ENCODE results near the gene THADA.
"Not testable (repeated sequence)": the region's sequence is repeated elsewhere in the genome, so short reads cannot be mapped to it uniquely, and the experiment has no call there.

THADA gene

GRCh38 chr2:43191947-43192516 lies 403.8 kb downstream of the THADA start:
- no peaks in the 10 kb centered on the region for H3K9me3 ChIP-seq
- H3K36me3 ChIP-seq = no peaks in the 10 kb centered on the region
- no peak overlapping the region for H3K4me3 ChIP-seq (ENCODE audit: low read depth in 1 of 2, low read length in 1 of 2)
- peak; percentile 67 for TF ChIP-seq CTCF (IDR thresholded peaks at IDR 0.05)
- H3K27ac ChIP-seq = peak overlapping the region; percentile 65
- peaks cover 48 to 53% of the 10 kb centered on the region in 2 experiments for H3K4me1 ChIP-seq (ENCODE audit: control insufficient read depth in 1 of 2, insufficient read depth in 1 of 2, low read depth in 1 of 2, low read length in 1 of 2)
- no peaks in the 10 kb centered on the region for H3K27me3 ChIP-seq

GRCh38 chr2:43190311-43191052 lies 405.4 kb downstream of the THADA start:
- no peak for TF ChIP-seq CTCF (IDR thresholded peaks at IDR 0.05)
- no peak overlapping the region for H3K4me3 ChIP-seq (ENCODE audit: low read depth in 1 of 2, low read length in 1 of 2)

GRCh38 chr2:43189861-43190260 lies 406.0 kb downstream of the THADA start:
- H3K9me3 ChIP-seq; H3K27me3 ChIP-seq; H3K27ac ChIP-seq; H3K36me3 ChIP-seq; H3K4me3 ChIP-seq (ENCODE audit: low read depth in 1 of 2, low read length in 1 of 2): not testable (repeated sequence)
- H3K4me1 ChIP-seq (ENCODE audit: control insufficient read depth in 1 of 2, insufficient read depth in 1 of 2, low read depth in 1 of 2, low read length in 1 of 2) = peaks cover 42 to 53% of the 10 kb centered on the region in 2 experiments

More at GRCh38 chr2:43190311-43191052, 405.4 kb downstream of the THADA start:
- peaks cover 43 to 52% of the 10 kb centered on the region in 2 experiments for H3K4me1 ChIP-seq (ENCODE audit: control insufficient read depth in 1 of 2, insufficient read depth in 1 of 2, low read depth in 1 of 2, low read length in 1 of 2)
- H3K27ac ChIP-seq = peak overlapping the region; percentile 3
- H3K27me3 ChIP-seq = no peaks in the 10 kb centered on the region
- no peaks in the 10 kb centered on the region for H3K9me3 ChIP-seq
- H3K36me3 ChIP-seq = no peaks in the 10 kb centered on the region

GRCh38 chr2:43188561-43189386 lies 407.1 kb downstream of the THADA start:
- H3K4me3 ChIP-seq (ENCODE audit: low read depth in 1 of 2, low read length in 1 of 2) = no peak overlapping the region
- H3K9me3 ChIP-seq = no peaks in the 10 kb centered on the region
- no peak for TF ChIP-seq CTCF (IDR thresholded peaks at IDR 0.05)
- no peaks in the 10 kb centered on the region for H3K36me3 ChIP-seq
- H3K27ac ChIP-seq = no peak overlapping the region
- H3K27me3 ChIP-seq = no peaks in the 10 kb centered on the region
- peaks cover 31 to 45% of the 10 kb centered on the region in 2 experiments for H3K4me1 ChIP-seq (ENCODE audit: control insufficient read depth in 1 of 2, insufficient read depth in 1 of 2, low read depth in 1 of 2, low read length in 1 of 2)

- TF ChIP-seq CTCF (IDR thresholded peaks at IDR 0.05) = no peak
- Histone ChIP-seq H3K36me3 (no peaks in the 10 kb centered on the region), H3K27ac (peak overlapping the region; percentile 61), H3K27me3 (no peaks in the 10 kb centered on the region), H3K4me1 (ENCODE audit: control insufficient read depth in 1 of 2, insufficient read depth in 1 of 2, low read depth in 1 of 2, low read length in 1 of 2) (peaks cover 17 to 27% of the 10 kb centered on the region in 2 experiments), H3K9me3 (no peaks in the 10 kb centered on the region), H3K4me3 (ENCODE audit: low read depth in 1 of 2, low read length in 1 of 2) (no peak overlapping the region)
These were observed 409.0 kb downstream of the THADA start for GRCh38 chr2:43186679-43187374.

All from neutrophil (primary cell).